Prostate gland (tissue), 2 donors: ENCODE data around the gene CRIP2.

Experiments
- CTCF ChIP-seq, 4 experiments: fragments of 200-600 bp in 2 of 4; fragments of 450-650 bp in 2 of 4; sonication (generic) in 2 of 4; IDR thresholded peaks; 1 replicate in 3 of 4; 2 replicates in 1 of 4; pipeline ENCODE4 v1.5.1; 2016 to 2019; ENCODE audit warnings: antibody characterized with exemption in 4 of 4, mild to moderate bottlenecking in 2 of 4, moderate library complexity in 2 of 4
- POLR2A ChIP-seq: fragments of 450-650 bp; IDR thresholded peaks from one replicate; pipeline ENCODE4 v1.6.1; 2016; ENCODE audit warnings: antibody characterized with exemption, mild to moderate bottlenecking

GRCh38 chr14:105498430-105499255, 24.0 kb downstream of the CRIP2 start:
- TF ChIP-seq CTCF (IDR thresholded peaks at IDR 0.05) (no peak), POLR2A (no peak)
